ENCODE results near the gene PROX1. TPM values are rescaled to one million over a fixed set of nuclear protein-coding genes. Genes with fewer than 3 reads are reported as not detected.

PROX1 gene
- total RNA-seq, 1 experiment from 2014 or later: 3.8 TPM

GRCh38 chr1:214044438-214045214 is 56.9 kb downstream of the PROX1 start (continued):
- TF ChIP-seq, protein P1, sequence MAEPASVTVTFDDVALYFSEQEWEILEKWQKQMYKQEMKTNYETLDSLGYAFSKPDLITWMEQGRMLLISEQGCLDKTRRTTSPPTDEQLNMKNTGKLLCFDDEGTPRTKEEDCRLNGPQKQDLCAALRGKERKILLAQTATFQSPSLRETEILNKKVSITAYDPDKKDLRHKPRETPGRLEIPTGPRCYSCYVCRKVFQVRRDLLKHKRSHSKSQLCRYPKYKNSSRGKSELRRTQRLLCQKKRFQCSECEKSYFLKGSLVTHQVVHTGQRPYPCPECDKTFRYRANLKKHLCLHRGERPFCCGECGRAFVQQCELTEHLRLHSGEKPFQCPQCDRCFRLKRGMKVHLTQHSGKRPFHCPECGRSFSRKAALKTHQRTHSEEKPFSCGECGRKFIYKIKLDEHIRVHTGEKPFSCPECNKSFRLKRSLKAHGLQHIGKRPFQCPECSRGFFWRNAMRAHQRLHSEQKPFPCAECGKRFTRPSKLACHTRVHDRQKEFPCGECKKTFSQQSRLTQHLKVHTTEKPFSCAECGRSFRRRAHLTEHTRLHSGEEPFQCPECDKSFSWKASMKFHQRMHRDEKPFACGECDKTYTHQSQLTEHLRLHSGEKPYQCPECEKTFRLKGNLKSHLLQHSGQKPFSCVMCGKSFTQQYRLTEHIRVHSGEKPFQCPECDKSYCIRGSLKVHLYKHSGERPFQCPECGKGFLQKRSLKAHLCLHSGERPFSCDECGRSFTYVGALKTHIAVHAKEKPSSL (CRISPR knock-in tag; conservative IDR thresholded peaks at IDR 0.05): no peak
- no peak for TF ChIP-seq GRHL2 (CRISPR knock-in tag; IDR thresholded peaks at IDR 0.05; ENCODE audit: insufficient replicate concordance, severe bottlenecking)
- no peak for TF ChIP-seq HMGA2 (CRISPR knock-in tag; IDR thresholded peaks at IDR 0.05)
- TF ChIP-seq FOXJ3 (CRISPR knock-in tag; IDR thresholded peaks at IDR 0.05; ENCODE audit: borderline replicate concordance): no peak
- no peak for TF ChIP-seq ATF3 (CRISPR knock-in tag; conservative IDR thresholded peaks at IDR 0.05)
- no peak for TF ChIP-seq ZBTB21 (CRISPR knock-in tag; IDR thresholded peaks at IDR 0.05; ENCODE audit: borderline replicate concordance)
- TF ChIP-seq, protein P2, sequence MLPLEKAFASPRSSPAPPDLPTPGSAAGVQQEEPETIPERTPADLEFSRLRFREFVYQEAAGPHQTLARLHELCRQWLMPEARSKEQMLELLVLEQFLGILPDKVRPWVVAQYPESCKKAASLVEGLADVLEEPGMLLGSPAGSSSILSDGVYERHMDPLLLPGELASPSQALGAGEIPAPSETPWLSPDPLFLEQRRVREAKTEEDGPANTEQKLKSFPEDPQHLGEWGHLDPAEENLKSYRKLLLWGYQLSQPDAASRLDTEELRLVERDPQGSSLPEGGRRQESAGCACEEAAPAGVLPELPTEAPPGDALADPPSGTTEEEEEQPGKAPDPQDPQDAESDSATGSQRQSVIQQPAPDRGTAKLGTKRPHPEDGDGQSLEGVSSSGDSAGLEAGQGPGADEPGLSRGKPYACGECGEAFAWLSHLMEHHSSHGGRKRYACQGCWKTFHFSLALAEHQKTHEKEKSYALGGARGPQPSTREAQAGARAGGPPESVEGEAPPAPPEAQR (CRISPR knock-in tag; IDR thresholded peaks at IDR 0.05): no peak
- no peak for TF ChIP-seq AR (CRISPR knock-in tag; IDR thresholded peaks at IDR 0.05)
- no peak for TF ChIP-seq SMAD3 (CRISPR knock-in tag; IDR thresholded peaks at IDR 0.05; ENCODE audit: borderline replicate concordance)
- TF ChIP-seq ZNF263 (CRISPR knock-in tag; IDR thresholded peaks at IDR 0.05; ENCODE audit: low read depth): no peak

- Mint-ChIP-seq H3K4me3 (no peak overlapping the region), H3K9me3 (peaks cover 19% of the 10 kb centered on the region), H3K36me3 (peaks cover 15% of the 10 kb centered on the region), H3K27me3 (ENCODE audit: low read depth) (no peaks in the 10 kb centered on the region), H3K27ac (no peak overlapping the region), H3K4me1 (no peaks in the 10 kb centered on the region)
- no peak for DNase-seq (ENCODE audit: low spot score)
- TF ChIP-seq ZNF671 (CRISPR knock-in tag; IDR thresholded peaks at IDR 0.05) (no peak), GABPB1 (CRISPR knock-in tag; IDR thresholded peaks at IDR 0.05) (peak; percentile 83), ESRRA (CRISPR knock-in tag; IDR thresholded peaks at IDR 0.05; ENCODE audit: borderline replicate concordance) (no peak)
- ChIA-PET CTCF (no interaction called here), POLR2A (interaction anchor here (0.6 kb wide), 1 partner anchor 844 kb away, joined by 3 read pairs; no protein-coding TSS in a partner anchor)
- ATAC-seq: no peak
Measured at GRCh38 chr1:214050513-214051401, 63.0 kb downstream of the PROX1 start.

GRCh38 chr1:214051786-214052185 is 64.0 kb downstream of the PROX1 start:
- no peak overlapping the region for H3K4me3 Mint-ChIP-seq
- peaks cover 19% of the 10 kb centered on the region for H3K9me3 Mint-ChIP-seq
- no peaks in the 10 kb centered on the region for H3K27me3 Mint-ChIP-seq (ENCODE audit: low read depth)
- ChIA-PET POLR2A (interaction anchor here (0.6 kb wide), 1 partner anchor 235 kb away, joined by 3 read pairs; no protein-coding TSS in a partner anchor), CTCF (no interaction called here)
- DNase-seq (ENCODE audit: low spot score): no peak
- no peaks in the 10 kb centered on the region for H3K4me1 Mint-ChIP-seq
- peaks cover 15% of the 10 kb centered on the region for H3K36me3 Mint-ChIP-seq
- TF ChIP-seq ESRRA (CRISPR knock-in tag; IDR thresholded peaks at IDR 0.05; ENCODE audit: borderline replicate concordance) (no peak), USF1 (CRISPR knock-in tag; IDR thresholded peaks at IDR 0.05) (no peak), ATF1 (CRISPR knock-in tag; IDR thresholded peaks at IDR 0.05) (no peak), GRHL2 (CRISPR knock-in tag; IDR thresholded peaks at IDR 0.05; ENCODE audit: insufficient replicate concordance, severe bottlenecking) (no peak), ELF4 (CRISPR knock-in tag; IDR thresholded peaks at IDR 0.05; ENCODE audit: low read depth) (no peak)
- TF ChIP-seq, protein P3, sequence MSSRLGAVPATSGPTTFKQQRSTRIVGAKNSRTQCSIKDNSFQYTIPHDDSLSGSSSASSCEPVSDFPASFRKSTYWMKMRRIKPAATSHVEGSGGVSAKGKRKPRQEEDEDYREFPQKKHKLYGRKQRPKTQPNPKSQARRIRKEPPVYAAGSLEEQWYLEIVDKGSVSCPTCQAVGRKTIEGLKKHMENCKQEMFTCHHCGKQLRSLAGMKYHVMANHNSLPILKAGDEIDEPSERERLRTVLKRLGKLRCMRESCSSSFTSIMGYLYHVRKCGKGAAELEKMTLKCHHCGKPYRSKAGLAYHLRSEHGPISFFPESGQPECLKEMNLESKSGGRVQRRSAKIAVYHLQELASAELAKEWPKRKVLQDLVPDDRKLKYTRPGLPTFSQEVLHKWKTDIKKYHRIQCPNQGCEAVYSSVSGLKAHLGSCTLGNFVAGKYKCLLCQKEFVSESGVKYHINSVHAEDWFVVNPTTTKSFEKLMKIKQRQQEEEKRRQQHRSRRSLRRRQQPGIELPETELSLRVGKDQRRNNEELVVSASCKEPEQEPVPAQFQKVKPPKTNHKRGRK (CRISPR knock-in tag; IDR thresholded peaks at IDR 0.05; ENCODE audit: borderline replicate concordance): no peak
- ATAC-seq: no peak
- H3K27ac Mint-ChIP-seq: no peak overlapping the region

Data from WTC11 (cell line).